ENCODE data around the gene CLDN24.

DNA sequence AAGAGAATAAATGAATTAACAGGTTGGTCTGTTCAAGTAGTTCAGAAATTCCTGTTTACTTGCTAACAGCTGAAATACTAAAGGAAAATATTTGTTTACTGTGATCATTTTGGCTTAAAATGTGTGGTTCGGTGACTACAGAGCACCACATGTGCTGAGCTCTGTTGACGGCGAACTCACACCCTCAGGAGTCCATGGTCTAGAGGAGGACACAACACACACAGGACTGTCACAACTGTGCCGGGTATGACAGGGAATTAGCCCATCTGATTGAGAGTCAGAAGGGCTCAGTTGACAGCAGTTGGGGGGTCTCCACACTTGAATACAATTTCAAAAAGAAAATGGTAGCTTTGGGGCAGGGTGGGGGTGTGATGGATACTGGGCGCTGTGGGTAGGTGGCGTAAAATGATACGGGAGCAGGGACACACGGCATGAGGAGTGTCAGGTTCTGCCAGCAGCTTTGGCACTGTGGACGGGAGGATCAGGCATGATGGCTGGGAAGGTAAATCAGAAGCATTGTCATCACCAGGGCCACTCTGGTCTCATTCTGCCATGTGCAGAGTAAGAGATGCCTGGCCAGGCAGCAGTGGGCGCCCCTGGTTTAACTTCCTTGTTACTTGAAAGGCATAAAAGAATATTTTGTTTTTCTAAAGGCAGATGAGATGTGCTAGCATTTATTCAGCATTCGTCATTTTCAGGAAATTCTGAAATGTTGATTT, 35.5 kb downstream of the CLDN24 start:
- no peak for TF ChIP-seq SMC3 (IDR thresholded peaks at IDR 0.05)
- TF ChIP-seq JUNB (IDR thresholded peaks at IDR 0.05) = no peak
